Left ventricle myocardium inferior (tissue), 1 donor: ENCODE data around the gene RBFOX2. TPM values are rescaled to one million over a fixed set of nuclear protein-coding genes. Genes with fewer than 3 reads are reported as not detected.

Experiments used
- DNase-seq: peaks from one replicate; pipeline ENCODE4 v3.0.0-alpha.2; 2020
- H3K27ac ChIP-seq: fragments of 200-600 bp; replicated peaks from 2 replicates; pipeline ENCODE4 v1.8.0; 2021
- H3K27me3 ChIP-seq: fragments of 200-600 bp; 2 replicates; pipeline ENCODE4 v1.8.0; 2021; ENCODE audit warnings: low read depth
- H3K36me3 ChIP-seq: fragments of 200-600 bp; 2 replicates; pipeline ENCODE4 v1.8.0; 2021
- H3K4me1 ChIP-seq: fragments of 200-600 bp; 2 replicates; pipeline ENCODE4 v1.8.0; 2021
- H3K4me3 ChIP-seq: fragments of 200-600 bp; 2 replicates; pipeline ENCODE4 v1.8.0; 2021; ENCODE audit warnings: mild to moderate bottlenecking, moderate library complexity
- H3K9me3 ChIP-seq: fragments of 200-600 bp; replicated peaks from 2 replicates; pipeline ENCODE4 v1.8.0; 2021
- CTCF ChIP-seq: fragments of 200-600 bp; IDR thresholded peaks from 2 replicates; pipeline ENCODE4 v1.8.0; 2021; ENCODE audit warnings: antibody characterized with exemption, mild to moderate bottlenecking, borderline replicate concordance
- intact Hi-C: fragments of 100-400 bp; cut with micrococcal nuclease; formaldehyde crosslinking; loops from one replicate; pipeline ENCODE4 v1.11.0; 2022
- total RNA-seq: library from RNA; stranded (reverse); fragmentation: NEBNext Ultra II Directional; extraction: Animal tissue kit (Norgen Biotek cat#: 25700); gene quantifications from one replicate; pipeline ENCODE4 v1.2.1, GENCODE V29; 2021
- donor health status: DM: no; HTN: yes; CAD: no; lungs with severe emphysema.

RBFOX2 gene
- total RNA-seq, 1 donor from 2014 or later, result 75.4 TPM

GRCh38 chr22:35892192-35892591 lies 136.4 kb downstream of the RBFOX2 start:
- Histone ChIP-seq H3K36me3 (no peaks in the 10 kb centered on the region), H3K9me3 (no peaks in the 10 kb centered on the region), H3K27me3 (no peaks in the 10 kb centered on the region), H3K4me3 (peak overlapping the region; percentile 65), H3K27ac (peak overlapping the region; percentile 91), H3K4me1 (peaks cover 95% of the 10 kb centered on the region)
- intact Hi-C loops, result no loop called here
- no peak for DNase-seq
- no peak for TF ChIP-seq CTCF

GRCh38 chr22:35891442-35891841 lies 137.2 kb downstream of the RBFOX2 start:
- no peak for DNase-seq
- Histone ChIP-seq H3K27ac (peak overlapping the region; percentile 91), H3K27me3 (no peaks in the 10 kb centered on the region), H3K36me3 (no peaks in the 10 kb centered on the region), H3K4me3 (peak overlapping the region; percentile 65), H3K4me1 (peaks cover 99% of the 10 kb centered on the region), H3K9me3 (no peaks in the 10 kb centered on the region)
- intact Hi-C loops, result no loop called here
- no peak for TF ChIP-seq CTCF

GRCh38 chr22:35889071-35889470 lies 139.6 kb downstream of the RBFOX2 start:
- no peak for TF ChIP-seq CTCF
- Histone ChIP-seq H3K27me3 (no peaks in the 10 kb centered on the region), H3K27ac (peak overlapping the region; percentile 7), H3K4me3 (no peak overlapping the region), H3K9me3 (no peaks in the 10 kb centered on the region), H3K4me1 (peaks cover 80% of the 10 kb centered on the region), H3K36me3 (no peaks in the 10 kb centered on the region)
- intact Hi-C loops, result no loop called here
- no peak for DNase-seq

- intact Hi-C loops, result no loop called here
- Histone ChIP-seq H3K4me3 (no peak overlapping the region), H3K27me3 (no peaks in the 10 kb centered on the region), H3K4me1 (peaks cover 72% of the 10 kb centered on the region), H3K9me3 (no peaks in the 10 kb centered on the region), H3K27ac (peak overlapping the region; percentile 7), H3K36me3 (no peaks in the 10 kb centered on the region)
- TF ChIP-seq CTCF, result no peak
- DNase-seq, result no peak
These were observed 140.3 kb downstream of the RBFOX2 start for GRCh38 chr22:35888181-35888870.

- Histone ChIP-seq H3K4me3 (no peak overlapping the region), H3K9me3 (no peaks in the 10 kb centered on the region), H3K36me3 (no peaks in the 10 kb centered on the region), H3K27ac (peak overlapping the region; percentile 5), H3K4me1 (peaks cover 63% of the 10 kb centered on the region), H3K27me3 (no peaks in the 10 kb centered on the region)
- intact Hi-C loops, result no loop called here
- TF ChIP-seq CTCF, result no peak
- DNase-seq, result no peak
These were observed 141.2 kb downstream of the RBFOX2 start for GRCh38 chr22:35887296-35887875.
